Loucy (cell line): ENCODE measurements around the gene NEFH.

Experiments
- EZH2phosphoT487 ChIP-seq: fragments of 200-600 bp; IDR thresholded peaks from 2 replicates; pipeline ENCODE4 v1.6.1; 2018; ENCODE audit warnings: antibody characterized with exemption, mild to moderate bottlenecking, moderate library complexity, borderline replicate concordance
- TF ChIP-seq, protein P1 (sequence below): fragments of 200-600 bp; sonication (generic); conservative IDR thresholded peaks from 2 replicates; pipeline ENCODE4 v1.5.1; 2014; ENCODE audit warnings: mild to moderate bottlenecking, antibody characterized with exemption, low read length

DNA sequence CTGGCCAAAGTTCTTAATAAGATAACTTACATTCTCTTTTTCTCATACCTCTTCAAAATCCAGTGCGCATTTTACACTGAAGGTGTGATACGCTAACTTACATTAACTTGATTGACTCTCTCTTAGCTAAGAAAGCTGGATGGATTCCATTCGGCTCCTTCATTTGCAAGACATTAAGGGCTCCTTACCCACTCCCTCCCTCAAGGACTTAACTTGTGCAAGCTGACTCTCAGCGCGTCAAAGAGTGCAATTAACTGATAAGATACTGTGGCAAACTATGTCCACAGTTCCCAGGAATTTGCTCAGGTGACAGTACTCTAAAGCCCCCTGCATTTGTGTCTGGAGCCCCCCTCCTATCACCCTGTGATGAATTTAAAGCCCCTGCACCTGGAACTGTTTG, 48.0 kb upstream of the NEFH start:
- TF ChIP-seq, protein P1, sequence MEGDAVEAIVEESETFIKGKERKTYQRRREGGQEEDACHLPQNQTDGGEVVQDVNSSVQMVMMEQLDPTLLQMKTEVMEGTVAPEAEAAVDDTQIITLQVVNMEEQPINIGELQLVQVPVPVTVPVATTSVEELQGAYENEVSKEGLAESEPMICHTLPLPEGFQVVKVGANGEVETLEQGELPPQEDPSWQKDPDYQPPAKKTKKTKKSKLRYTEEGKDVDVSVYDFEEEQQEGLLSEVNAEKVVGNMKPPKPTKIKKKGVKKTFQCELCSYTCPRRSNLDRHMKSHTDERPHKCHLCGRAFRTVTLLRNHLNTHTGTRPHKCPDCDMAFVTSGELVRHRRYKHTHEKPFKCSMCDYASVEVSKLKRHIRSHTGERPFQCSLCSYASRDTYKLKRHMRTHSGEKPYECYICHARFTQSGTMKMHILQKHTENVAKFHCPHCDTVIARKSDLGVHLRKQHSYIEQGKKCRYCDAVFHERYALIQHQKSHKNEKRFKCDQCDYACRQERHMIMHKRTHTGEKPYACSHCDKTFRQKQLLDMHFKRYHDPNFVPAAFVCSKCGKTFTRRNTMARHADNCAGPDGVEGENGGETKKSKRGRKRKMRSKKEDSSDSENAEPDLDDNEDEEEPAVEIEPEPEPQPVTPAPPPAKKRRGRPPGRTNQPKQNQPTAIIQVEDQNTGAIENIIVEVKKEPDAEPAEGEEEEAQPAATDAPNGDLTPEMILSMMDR: no peak
- TF ChIP-seq EZH2phosphoT487: no peak
